Measurements from ENCODE around the gene NCOA3.

Gene NCOA3

GRCh38 chr20:47645632-47646031 is 143.9 kb downstream of the NCOA3 start:
- no peak for DNase-seq

GRCh38 chr20:47647994-47648393 is 146.3 kb downstream of the NCOA3 start:
- DNase-seq: no peak

GRCh38 chr20:47648943-47649342 is 147.3 kb downstream of the NCOA3 start:
- DNase-seq: no peak

GRCh38 chr20:47652301-47652700 is 150.6 kb downstream of the NCOA3 start:
- DNase-seq: no peak

- DNase-seq: no peak
Measured at GRCh38 chr20:47652794-47653193, 151.1 kb downstream of the NCOA3 start.

- DNase-seq: no peak
Measured at GRCh38 chr20:47653869-47654268, 152.2 kb downstream of the NCOA3 start.

- DNase-seq: no peak
Measured at GRCh38 chr20:47654370-47654769, 152.7 kb downstream of the NCOA3 start.

GRCh38 chr20:47655635-47656034 is 153.9 kb downstream of the NCOA3 start:
- DNase-seq: no peak

- no peak for DNase-seq
Measured at GRCh38 chr20:47656318-47656717, 154.6 kb downstream of the NCOA3 start.

- DNase-seq: no peak
Measured at GRCh38 chr20:47659904-47660601, 158.4 kb downstream of the NCOA3 start.

GRCh38 chr20:47660602-47660905 is 158.9 kb downstream of the NCOA3 start:
- no peak for DNase-seq

GRCh38 chr20:47660983-47661700 is 159.5 kb downstream of the NCOA3 start:
- no peak for DNase-seq

- no peak for DNase-seq
Measured at GRCh38 chr20:47661714-47662113, 160.0 kb downstream of the NCOA3 start.

- no peak for DNase-seq
Measured at GRCh38 chr20:47662483-47663353, 161.0 kb downstream of the NCOA3 start.

- DNase-seq: peak; percentile 22
Measured at GRCh38 chr20:47663354-47664067, 161.8 kb downstream of the NCOA3 start.

GRCh38 chr20:47664068-47664437 is 162.4 kb downstream of the NCOA3 start:
- DNase-seq: no peak

GRCh38 chr20:47664744-47665143 is 163.1 kb downstream of the NCOA3 start:
- no peak for DNase-seq

- DNase-seq: no peak
Measured at GRCh38 chr20:47665221-47665991, 163.7 kb downstream of the NCOA3 start.

- no peak for DNase-seq
Measured at GRCh38 chr20:47666304-47666703, 164.6 kb downstream of the NCOA3 start.

- no peak for DNase-seq
Measured at GRCh38 chr20:47667086-47667485, 165.4 kb downstream of the NCOA3 start.

- DNase-seq: no peak
Measured at GRCh38 chr20:47667531-47668312, 166.0 kb downstream of the NCOA3 start.
